IPS-NIHi11 (cell line): ENCODE measurements around the gene EDN1.

ENCODE experiments used
- DNase-seq: peaks from one replicate; pipeline ENCODE4 v3.0.0; 2012; ENCODE audit warnings: mixed read lengths, low spot score

The EDN1 gene

DNA sequence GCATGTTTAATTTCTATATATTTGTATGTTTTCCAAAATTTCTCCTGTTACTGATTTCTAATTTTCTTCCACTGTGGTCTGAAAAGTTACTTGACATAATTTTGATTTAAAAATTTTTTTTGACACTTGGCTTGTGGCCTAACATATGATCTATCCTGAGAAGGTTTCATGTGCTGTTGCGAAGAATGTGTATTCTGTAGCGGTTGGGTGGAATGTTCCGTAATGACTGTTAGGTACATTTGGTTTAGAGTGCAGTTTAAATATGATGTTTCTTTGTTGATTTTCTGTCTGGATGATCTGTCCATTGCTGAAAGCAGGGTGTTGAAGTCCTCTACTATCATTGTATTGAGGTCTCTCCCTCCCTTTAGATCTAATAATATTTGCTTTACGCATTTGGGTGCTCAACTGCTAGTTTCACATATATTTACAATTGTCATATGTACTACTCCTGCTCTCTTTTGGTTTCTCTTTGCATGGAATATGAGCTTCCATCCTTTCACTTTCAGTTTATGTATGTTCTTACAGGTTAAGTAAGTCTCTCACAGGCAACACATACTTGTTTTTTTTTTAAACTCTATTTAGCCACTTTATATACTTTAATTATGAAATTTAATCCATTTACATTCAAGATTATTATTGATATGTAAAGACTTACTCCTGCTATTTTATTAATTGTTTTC lies 19.5 kb upstream of the EDN1 start:
- no peak for DNase-seq

DNA sequence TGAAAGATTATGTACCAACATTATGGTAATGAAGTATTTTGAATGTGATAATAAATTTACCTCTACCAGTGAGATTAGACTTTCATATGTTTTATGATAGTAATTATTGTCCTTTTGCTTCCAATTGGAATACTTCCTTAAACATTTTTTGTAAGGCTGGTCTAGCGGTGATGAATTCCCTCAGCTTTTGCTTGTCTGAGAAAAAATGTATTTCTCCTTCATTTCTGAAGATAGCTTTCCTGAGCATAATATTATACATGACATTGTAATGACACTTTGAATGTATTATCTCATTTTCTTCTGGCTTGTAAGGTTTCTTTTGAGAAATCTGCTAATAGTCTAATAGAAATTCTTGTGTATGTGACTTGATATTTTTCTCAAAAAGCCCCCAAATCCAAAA lies 18.6 kb upstream of the EDN1 start:
- DNase-seq: no peak

- no peak for DNase-seq
Measured at GRCh38 chr6:12271997-12272396, 18.2 kb upstream of the EDN1 start.

GRCh38 chr6:12275107-12275506 lies 15.1 kb upstream of the EDN1 start:
- no peak for DNase-seq

DNA sequence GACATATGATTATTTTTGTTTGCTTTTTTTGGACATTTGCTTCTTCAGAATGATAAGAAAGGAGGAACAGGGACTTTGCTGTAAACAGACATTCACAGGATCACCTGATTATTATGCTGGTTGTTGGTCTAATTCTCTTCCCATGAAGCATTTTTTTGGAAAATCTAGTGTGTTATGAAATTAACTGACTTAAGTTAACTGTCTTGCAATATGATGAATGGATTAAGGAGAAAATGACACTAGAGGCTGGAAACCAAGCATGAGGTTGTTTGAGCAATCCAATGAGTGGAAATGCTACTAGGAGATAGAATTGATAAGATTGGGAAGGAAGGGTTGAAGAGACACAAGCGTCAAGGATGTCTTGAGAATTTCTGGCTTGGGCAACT lies 13.2 kb upstream of the EDN1 start:
- DNase-seq: no peak

DNA sequence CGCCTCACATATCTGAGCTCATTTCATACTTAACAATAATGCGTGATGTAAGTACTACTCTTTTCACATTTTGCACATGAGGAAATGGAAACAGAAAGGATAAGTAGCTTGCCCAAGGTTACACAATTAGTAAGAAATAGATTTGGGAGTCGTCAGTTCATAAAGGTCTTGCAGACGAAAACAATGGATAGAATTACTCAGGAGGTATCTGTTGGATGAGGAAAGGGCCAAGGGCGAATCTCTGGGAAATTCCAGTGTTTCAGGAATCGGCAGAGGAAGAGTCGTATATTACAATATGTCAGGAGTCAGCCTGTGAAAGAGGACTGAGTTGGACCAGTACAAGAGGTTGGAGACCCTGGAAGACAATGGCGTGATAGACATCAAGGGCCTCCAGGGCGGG lies 12.8 kb upstream of the EDN1 start:
- DNase-seq: no peak

DNA sequence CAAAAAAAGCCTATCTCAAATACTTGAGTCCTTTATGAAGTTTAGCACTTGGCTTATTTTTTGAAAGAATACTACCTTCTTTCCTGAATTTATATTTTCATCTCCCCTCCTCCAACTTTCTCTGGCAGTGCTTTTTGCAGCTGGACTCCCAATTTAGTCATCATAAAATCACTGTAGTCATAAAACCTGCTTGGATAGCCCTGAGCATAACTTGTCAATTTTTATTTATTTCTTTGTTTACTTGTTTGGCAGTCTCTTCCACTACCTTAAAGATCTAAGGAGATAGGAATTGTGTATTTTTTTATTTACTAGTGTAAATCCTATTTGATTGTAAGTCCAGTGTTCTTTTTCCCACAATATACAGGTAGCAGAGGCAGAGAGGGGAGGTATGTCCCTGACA lies 11.2 kb upstream of the EDN1 start:
- no peak for DNase-seq

DNA sequence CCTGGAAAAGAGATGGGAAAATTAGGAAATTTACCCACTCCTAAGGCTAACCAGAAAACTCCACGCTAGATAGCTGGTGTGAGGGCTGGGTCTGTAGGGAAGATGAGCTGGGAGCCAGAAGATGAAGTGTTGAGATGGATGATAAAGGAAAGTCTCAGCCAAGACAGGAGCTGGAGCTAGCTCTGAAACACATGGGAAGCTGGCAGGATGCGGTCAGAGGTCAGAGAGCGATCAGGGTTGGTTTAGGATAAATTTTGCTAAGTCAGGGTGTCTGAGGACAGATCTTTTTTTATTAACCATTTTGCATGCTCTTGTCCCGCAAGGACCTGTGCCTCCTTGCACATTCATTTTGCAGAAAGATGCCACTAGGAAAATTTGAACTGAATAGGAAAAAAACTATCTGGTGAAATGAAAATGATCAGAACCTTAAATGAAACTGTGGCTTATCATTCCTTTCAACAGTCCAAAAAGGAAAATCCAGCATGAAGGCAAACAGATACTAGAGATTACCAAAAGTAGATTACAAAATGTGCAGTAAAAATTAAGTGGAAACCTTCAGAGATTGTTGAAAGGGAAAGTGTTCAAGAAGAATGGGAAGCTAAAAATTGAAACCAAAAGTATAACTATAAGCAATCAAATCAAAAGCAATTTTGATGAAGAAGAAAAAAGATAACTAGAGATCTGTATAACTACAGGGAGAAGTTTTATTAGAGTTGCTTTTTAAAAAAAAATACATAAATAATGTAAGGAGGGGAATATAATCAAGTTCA lies 10.7 kb upstream of the EDN1 start:
- DNase-seq: no peak

DNA sequence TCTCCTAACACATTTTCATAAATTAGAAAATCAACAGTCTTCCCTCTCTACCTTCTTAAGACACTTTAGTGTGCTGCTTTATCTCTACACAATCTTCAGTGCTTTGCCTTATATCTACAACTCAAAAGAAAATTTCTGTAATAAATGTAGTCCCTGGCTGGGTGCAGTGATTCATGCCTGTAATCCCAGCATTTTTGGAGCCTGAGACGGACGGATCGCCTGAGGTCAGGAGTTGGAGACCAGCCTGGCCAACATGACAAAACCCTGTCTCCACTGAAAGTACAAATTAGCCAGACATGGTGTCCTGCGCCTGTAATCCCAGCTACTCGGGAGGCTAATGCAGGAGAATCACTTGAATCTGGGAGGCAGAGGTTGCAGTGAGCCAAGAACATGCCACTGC lies 9.7 kb upstream of the EDN1 start:
- no peak for DNase-seq

- no peak for DNase-seq
Measured at GRCh38 chr6:12280902-12281301, 9.3 kb upstream of the EDN1 start.

- no peak for DNase-seq
Measured at GRCh38 chr6:12283904-12284303, 6.3 kb upstream of the EDN1 start.

DNA sequence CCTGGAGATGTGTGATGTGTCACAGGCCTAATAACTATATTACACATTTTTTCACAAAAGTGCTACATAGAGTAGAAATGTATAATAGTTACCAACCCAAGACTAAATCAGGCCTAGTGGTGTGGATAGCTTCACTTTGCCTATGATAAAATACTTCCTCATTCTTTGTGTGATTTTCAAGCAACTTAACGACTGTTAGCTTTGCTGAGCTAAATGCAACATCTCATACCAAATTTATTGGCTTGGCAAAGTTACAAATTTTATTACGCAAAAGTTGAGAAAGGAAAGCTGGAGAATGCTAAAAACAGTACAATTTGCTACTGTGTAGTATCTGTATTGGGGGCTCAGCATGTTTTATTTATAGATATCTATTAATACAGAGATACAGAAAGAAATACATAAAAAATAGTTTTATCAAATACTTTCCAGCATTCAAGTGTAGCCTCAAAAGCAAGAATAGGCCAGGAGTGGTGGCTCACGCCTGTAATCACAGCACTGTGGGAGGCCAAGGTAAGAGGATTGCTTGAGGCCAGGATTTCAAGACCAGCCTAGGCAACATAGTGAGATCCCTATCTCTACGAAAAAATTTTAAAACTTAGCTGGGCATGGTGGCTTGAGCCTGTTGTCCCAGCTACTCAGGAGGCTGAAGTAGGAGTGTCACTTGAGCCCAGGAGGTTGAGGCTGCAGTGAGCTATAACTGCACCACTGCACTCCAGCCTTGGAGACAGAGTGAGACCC lies 3.6 kb upstream of the EDN1 start:
- no peak for DNase-seq

DNA sequence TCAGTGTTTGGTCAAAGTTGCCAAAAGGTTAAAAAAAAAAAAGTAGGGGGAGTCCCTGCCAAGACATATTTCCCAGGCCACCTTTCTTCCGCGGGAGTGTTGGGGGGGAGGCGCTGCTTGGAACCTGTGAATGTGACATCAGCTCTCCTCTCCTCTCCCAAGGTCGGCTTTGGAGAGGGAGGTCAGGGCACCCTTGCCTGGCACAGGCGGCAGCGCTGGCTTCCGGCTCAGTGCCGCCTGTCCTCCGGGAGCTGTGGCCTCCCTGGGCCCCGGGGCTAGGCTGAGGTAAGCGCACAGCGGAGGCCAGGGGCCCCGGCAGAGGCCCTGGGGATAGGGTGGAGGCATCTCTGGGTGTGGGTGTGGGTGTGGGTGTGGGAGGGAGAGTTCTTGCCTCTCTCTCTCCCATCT lies 1.9 kb upstream of the EDN1 start:
- no peak for DNase-seq

DNA sequence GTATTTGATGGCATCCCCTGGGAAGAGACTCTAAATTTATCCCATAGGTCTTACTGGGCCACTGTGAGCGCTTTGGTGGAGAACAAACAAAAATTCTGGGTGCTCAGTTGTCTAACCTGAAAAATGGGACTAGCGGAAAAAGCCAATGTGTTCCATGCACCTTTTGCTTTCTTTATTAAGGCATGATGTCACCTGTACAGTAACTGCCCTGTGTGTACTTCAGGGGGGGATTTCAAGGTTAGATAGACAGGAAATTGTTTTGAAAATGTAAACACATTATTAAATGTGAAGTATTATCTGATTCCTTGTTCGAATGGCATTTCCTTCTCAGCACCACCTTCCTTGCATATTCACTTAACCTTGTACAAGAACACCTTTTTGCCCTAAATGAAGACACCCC lies 1.2 kb upstream of the EDN1 start:
- no peak for DNase-seq

- peak; percentile 67 for DNase-seq
Measured at GRCh38 chr6:12289365-12289919, 719 bp upstream of the EDN1 start.

- DNase-seq: no peak
Measured at GRCh38 chr6:12291071-12291838, 1.1 kb downstream of the EDN1 start.

DNA sequence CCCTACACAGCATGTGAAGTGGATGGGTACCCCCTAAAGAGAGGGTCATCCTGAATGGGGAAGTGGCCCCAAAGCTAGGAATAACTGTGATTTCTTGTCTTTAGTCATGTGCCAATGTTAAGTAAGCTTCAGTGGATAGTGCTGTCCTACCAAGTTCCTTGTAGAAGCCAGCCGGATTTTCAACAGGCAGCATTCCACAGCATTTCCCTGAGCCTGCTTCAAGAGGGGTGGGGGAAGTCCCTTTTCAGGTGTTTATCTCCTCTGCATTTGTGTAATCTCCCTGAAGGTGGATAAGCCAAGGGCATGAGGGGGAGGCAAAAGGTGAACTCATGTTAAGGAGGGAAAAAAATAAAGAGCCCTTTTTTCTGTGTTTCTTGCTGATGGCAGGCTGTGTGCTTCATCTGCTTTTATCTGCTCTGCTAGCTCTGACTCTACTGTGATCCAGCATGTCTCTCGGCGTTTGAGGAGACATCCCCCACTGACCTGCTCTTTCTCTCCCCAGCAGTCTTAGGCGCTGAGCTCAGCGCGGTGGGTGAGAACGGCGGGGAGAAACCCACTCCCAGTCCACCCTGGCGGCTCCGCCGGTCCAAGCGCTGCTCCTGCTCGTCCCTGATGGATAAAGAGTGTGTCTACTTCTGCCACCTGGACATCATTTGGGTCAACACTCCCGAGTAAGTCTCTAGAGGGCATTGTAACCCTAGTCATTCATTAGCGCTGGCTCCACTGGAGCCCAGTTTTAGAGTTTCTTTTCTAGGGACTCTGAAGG lies 1.9 kb downstream of the EDN1 start:
- no peak for DNase-seq

GRCh38 chr6:12293235-12293930 lies 3.2 kb downstream of the EDN1 start:
- no peak for DNase-seq

GRCh38 chr6:12293931-12294807 lies 4.0 kb downstream of the EDN1 start:
- no peak for DNase-seq
